AG08395 (cell line): ENCODE measurements around the gene MINAR1.

Source experiments
- DNase-seq: peaks from one replicate; pipeline ENCODE4 v3.0.0; 2012; ENCODE audit warnings: mixed read lengths, low spot score

MINAR1 gene

DNA sequence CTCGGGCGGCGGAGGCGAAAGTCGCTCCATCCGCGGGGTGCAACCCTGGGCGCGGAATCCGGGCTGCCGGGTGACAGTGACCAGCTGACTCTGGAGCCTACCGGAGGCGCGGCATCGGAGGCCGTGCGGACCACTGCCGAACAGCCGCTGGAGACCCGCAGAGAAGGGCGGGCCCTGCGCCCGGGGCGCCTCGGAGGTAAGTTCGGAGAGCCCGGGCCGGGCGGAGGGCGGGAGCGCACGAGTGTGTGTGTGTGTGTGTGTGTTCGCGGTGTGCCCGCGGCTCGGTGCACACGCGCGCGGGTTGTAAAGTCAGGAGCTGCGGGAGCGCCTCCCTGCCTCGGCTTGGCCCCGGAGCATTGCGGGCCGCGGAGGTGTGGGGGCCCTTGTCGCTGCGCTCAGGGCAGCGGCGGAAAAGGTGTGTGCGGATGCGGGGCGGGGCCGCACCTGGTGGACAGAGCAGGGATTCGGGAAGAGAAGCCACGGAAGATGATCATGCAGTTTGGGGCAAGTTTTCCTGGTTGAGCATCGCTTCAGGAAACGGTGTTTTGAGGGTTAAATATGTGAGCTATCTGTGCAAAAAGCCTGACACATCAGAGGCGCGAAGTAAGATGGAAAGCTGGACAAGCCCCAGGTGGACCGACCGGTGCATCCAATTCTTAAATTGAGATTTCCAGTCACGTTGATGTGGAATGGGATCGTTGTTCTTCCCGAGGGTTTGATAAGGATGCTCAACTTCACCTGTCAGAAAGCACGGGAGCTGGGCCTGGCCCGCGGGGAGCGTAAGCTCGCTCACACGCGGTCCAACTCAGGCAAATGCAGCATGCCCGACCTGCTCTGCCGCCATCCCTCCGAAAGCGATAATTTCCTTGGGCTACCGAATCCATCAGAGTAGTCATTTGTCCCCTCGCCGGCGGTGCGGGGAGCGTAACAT is 474 bp downstream of the MINAR1 start:
- DNase-seq: no peak

DNA sequence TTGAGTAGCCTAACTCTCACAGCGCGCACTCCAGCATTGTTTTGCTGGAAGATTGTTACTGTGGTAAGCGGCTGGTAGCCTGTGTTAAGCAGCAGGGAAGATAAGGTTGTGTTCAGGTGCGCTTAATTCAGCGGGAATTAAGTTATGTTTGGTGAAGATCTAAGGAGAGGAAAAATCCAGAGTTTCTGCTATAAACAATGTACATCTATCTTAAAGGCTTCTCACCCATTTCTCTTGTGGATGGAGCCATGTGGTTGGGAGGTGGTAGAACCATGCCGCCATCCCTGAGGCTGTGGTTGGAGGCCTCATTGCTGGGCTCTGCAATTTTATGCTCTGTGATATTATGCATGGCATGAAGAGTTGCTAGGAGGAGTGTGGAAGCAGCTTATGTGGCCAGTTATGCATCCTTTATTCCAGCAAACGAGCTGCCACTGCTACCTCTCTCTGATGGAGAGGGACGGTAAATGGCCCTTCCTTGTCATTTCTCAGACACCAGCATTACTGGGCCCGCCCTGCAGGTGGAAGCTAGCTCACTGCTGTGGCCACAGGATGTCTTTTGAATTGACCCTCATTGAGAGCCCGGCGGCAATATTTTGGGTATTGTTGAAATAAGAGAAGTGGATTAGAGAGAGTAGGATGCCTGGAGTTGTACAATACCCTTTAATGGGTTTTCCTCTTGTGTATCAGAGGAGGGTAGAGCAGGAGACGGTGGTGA is 1.3 kb downstream of the MINAR1 start:
- DNase-seq: no peak

DNA sequence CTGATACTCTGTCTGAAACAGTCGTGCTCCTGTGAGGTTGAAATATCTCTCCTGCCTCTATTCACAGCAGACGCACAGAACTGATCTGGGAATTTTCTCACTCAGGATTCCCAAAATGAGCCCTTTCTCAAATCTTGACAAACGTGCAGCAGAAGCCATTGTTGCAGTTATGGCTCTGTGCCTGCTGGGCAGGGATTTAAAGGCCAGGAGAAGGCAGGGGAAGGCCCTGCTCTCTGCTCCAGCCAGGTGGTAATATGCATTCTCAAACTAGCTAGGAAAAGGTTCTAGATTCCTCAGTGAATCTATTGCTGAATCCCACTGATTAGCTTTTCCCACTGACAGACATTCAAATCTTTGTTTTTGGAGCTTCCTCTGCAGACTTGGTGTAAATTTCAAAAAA is 2.2 kb downstream of the MINAR1 start:
- no peak for DNase-seq

DNA sequence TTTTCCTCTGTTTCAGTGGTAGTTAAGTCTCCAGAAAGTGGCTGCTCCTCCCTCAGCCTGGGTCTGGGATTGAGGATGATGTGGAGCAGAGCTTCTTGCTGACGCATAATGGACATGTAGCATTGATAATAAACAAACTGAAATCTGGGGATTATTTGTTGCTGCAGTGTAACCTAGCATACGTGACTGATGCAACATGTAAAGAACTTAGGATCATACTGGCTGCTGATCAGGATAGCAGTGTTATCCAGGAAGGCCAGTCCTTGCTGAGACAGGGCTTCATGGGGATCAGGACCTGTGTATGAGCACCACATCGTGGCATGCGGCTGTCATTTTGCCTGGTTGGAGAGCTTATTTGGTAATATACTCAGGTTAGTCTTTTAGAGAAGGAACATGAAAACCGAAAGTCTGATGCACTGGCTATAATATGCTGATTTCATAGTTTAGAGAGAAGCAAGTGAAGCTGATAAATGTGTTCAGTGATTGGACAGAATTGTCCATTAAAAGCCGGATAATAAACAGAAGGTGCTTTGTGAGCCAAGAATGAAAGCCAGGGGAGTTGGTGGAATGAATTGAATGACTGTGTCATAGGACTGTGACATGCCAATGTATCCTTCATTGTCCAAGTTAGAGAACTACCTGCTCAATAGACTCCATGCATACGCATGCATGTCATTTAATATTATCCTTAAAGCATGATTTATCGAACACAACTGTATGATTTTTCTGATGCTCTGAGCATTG is 4.1 kb downstream of the MINAR1 start:
- DNase-seq: no peak

DNA sequence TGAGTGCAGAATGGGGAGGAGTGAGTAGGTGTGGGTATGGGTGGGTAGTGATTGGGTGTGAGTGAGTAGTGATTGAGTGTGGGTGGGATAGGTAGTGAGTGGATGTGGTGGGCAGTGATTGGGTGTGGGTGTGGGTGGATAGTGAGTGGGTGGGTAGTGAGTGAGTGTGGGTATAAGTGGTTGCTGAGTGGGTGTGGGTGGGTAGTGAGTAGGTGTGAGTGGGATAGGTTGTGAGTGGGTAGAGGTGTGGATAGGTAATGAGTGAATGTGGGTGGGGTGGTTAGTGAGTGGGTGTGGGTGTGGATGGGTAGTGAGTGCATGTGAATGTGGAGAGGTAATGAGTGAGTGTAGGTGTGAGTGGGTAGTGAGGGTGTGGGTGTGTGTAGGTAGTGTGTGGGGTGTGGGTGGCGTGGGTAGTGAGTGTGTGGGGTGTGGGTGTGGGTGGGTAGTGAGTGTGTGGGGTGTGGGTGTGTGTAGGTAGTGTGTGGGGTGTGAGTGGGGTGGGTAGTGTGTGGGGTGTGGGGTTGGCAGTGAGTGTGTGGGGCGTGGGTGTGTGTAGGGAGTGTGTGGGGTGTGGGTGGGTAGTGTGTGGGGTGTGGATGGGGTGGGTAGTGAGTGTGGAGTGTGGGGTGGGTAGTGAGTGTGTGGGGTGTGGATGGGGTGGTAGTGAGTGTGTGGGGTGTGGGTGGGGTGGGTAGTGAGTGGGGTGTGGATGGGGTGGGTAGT is 5.3 kb downstream of the MINAR1 start:
- no peak for DNase-seq

DNA sequence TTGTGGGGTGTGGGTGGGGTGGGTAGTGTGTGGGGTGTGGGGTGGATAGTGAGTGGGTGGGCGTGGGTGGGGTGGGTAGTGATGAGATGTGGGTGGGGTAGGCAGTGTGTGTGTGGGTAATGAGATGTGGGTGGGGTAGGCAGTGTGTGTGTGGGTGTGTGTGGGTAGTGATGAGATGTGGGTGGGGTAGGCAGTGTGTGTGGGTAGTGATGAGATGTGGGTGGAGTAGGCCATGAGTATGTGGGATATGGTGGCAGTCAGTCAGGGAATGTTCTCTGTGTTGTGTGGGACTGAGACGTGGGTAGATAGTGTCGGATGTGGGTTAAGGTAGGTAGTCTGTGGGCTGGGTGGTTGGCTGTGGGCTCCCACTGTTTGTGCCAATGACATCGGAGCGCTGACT is 7.1 kb downstream of the MINAR1 start:
- DNase-seq: no peak

DNA sequence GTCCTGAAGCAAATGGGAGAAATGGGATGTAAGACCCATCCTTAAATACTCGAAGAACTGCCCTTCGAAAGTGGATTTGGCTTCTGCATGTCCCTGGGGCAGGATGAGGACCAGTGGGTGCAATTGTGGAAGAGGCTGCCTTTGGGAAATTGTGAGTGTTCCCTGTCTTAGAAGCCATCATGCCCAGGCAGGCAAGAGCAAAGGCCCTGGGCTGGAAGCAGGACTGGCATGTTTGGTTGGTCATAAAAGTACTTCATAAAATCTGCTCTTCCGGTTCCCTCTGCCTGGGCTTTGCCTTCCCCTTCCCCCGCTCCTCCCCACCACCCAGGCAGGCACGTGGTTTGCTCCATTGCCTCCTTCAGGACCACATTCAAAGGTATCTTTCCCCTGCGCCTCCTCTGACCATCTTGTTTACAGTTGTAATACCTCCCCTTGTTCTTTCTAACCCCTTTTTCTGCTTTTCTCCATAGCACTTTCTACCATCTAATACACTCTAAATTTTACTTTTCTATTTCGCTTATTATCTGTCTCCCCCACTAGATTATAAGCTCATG is 8.3 kb downstream of the MINAR1 start:
- no peak for DNase-seq

DNA sequence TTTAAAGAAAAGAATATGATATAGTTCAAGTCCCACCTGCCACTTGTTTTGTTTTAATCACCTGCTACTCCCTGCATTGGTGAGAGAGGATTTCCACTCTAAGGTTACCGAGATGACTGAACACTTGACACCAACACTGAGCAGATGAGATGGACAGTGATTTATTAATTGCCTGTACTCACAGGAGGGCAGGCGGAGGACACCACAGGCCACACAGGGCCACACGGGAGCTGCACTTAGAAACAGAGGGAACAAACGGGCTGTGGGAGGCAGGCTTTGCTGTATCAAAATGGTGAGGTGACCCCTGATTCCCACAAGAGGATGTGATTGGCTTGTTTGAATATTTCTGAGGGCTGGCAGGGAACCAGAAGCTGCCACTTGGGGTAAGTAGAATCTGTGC is 10.8 kb downstream of the MINAR1 start:
- no peak for DNase-seq

DNA sequence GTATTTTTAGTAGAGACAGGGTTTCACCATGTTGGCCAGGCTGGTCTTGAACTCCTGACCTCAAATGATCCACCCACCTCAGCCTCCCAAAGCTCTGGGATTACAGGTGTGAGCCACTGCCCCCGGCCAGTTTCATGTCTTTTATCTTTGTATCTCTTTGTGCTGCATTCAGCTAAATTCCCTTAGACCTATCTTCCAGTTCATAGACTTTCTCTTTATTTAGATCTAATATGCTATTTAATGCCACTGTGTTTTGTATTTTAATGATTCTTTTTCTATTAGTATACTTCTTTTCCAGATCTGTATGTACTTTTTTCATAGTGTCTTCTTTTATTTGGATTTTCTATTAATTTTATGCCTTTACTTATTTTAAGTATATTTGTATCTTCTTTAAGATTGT is 14.9 kb downstream of the MINAR1 start:
- DNase-seq: no peak

DNA sequence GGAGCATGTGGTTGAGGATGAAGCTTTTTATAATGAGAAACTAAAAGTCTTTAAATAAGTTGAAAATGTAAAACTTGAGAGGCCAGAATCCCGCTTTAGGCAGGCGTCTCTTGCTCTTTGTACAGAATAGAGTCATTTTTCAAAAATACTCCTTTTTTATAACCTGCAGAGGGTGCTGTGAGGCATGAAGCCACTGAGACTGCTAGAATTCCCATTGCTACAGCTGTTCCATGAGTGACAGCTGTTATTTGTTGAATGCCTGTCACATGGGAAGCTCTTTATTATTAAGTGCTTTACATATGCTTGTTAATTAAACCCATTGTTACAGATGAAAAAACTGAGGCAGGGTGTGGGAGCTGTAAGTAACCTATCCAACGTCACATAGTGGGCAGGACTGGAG is 18.5 kb downstream of the MINAR1 start:
- DNase-seq: no peak

DNA sequence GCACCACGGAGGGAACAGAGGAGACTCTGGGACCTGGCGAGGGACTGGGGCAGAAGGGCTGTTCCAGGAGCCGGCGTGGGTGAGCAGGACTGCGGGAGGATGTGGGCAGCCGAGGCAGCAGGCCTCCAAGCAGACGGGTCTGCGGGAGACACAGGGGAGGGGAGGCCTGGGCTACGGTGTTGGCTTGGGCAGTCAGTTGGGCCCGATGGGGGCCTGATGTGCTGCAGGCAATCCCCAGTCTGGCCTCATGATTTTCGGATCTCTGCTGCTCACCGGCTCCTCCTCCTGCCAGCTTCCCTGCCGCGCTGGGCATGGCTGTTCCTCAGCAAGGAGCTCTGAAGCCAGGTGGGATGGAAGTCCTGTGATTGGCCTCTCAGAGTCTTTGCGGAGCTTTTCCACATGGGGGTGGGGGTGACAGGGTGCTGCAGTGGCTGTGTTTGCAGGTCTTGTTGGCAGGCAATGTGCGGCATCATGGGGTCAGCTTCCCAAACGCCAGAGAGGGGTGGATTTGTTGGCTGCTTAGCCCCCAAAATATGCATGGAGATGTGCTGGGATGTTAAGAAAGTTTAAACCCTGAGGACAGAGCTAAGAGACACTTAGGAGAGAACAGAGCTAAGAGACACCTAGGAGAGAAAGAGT is 19.3 kb downstream of the MINAR1 start:
- no peak for DNase-seq

DNA sequence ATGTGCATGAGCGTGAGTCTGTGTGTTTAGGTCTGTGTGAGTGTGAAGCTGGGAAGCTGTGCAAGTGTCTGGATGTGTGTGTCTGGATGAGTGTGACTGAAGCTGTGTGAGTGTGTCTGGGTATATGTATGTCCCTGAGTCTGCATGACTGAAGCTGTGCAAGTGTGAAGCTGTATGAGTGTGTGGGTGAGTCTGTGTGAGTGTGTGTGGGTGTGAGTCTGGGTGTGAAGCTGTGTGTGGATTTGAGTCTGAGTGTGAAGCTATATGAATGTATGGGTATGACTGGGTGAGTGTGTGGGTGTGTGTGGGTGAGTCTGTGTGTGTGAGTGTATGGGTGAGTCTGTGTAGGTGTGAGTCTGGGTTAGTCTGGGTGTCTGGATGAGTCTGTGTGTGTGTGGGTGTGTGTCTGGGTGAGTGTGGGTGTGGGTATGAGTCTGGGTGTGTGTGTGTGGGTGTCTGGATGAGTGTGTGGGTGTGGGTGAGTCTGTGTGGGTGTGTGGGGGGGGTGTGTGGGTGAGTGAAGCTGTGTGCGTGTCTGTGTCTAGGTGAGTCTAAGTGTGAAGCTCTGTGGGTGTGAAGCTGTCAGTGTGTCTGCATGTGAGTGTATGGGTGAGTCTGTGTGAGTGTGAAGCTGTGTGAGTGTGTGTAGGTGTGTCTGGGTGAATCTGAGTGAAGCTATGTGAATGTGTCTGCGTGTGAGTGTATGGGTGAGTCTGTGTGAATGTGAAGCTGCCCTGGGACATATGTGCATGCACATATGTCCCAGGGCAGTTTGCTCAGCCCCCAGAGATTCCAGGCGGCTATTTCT is 20.3 kb downstream of the MINAR1 start:
- DNase-seq: no peak

DNA sequence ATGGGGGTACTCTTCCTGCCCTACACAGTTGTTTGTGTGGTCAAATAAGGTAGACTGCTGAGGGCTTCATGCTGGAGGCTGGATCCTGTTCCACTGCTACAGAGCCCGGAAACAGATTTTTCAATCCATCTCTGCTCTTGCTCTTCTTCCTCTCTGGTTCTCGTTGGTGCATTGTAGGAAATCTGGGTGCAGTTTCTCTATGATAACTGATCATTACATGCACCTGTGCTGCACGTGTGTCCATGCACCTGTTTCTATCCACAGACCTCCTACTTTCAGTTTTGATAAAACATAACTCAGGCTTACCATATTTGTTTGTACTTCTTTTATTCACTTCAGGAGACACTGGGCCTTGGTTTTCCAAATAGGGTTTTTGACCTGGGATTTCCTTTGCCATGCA is 21.3 kb downstream of the MINAR1 start:
- no peak for DNase-seq

DNA sequence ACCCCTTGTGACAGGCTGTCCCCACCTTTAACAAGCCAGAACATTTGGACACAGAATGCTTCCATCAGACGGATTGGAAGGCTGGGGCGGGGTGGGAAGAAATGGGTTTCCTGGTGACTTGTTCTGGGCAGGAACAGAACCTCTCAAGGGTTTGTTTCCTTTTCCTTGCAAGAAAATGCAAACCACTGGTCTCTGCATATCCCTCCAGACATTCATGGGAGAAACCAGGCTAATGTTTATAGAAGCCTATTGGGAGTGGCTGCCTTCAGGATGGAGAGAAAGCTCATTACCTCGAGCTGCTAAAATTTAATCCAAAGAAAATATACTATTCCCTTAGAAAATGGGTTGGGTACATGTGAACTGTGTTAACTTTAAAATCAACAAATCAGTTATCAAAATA is 21.9 kb downstream of the MINAR1 start:
- no peak for DNase-seq

DNA sequence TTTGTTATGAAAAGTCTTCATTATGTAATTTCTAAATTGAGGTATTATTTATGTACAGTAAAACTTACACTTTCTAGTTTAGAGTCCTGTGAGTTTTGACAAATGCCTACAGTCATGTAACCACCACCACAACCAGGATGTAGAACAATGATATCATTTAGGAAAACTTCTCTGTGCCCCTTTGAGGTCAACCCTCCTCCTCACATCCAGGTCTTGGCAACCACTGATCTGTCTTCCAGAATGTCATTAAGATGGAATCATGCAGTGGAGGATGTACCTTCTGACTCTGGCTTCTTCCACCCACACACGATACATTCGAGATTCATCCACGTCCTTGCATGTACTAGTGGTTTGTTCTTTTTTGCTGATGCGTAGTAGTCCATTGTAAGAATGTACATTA is 23.2 kb downstream of the MINAR1 start:
- no peak for DNase-seq

DNA sequence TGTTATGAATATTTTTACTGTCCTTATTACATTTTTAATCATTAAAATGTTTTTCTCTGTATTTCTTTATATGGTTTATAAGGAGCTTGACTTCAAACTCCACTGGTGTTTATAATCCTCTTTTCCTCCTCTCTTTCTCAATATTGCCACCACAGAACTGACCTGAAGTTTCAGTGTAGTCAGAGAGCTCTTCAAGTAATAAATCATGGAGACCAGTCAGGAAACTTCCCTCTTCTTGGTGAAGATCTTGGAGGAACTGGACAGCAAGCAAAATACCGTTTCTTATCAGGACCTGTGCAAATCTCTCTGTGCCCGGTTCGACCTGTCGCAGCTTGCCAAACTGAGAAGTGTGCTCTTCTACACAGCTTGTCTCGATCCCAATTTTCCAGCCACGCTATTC is 23.8 kb downstream of the MINAR1 start:
- no peak for DNase-seq

DNA sequence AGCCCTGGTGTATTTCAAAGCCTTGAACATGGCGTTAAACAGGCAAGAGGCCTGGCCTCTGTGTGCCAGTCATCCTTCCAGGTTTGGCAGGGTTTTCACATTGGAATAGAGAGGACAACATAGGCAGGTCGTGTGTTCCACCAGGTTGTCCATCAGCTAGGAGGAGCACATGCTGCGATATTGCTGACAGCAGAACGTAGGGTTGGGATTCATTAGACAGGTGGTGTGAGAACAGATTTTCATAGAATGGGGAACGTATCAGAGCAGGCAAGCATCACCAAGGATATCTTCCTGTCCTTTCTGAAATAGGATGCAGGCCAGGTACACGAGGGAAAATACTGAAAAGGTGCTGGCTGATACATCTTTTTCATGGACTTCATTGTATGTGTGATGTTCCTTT is 26.4 kb downstream of the MINAR1 start:
- DNase-seq: no peak

DNA sequence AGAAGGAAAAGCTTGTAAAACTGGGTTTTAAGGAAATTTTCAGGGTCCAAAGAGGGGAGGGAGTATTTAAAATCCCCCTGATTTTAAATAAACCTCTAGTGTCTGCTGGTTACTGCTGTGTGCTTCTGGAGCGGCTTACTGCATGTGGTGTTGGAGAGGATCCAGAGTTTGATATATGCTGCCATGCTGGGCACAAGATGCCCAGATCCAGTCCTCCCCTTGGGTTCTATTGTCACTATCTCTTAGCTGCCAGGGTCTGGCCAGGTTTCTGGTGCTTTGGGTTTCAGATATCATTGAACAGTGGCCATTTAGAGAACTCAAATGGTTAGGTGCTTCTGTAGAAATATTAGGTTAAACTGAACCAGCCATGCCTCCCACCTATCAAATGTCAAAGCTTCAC is 27.5 kb downstream of the MINAR1 start:
- no peak for DNase-seq

DNA sequence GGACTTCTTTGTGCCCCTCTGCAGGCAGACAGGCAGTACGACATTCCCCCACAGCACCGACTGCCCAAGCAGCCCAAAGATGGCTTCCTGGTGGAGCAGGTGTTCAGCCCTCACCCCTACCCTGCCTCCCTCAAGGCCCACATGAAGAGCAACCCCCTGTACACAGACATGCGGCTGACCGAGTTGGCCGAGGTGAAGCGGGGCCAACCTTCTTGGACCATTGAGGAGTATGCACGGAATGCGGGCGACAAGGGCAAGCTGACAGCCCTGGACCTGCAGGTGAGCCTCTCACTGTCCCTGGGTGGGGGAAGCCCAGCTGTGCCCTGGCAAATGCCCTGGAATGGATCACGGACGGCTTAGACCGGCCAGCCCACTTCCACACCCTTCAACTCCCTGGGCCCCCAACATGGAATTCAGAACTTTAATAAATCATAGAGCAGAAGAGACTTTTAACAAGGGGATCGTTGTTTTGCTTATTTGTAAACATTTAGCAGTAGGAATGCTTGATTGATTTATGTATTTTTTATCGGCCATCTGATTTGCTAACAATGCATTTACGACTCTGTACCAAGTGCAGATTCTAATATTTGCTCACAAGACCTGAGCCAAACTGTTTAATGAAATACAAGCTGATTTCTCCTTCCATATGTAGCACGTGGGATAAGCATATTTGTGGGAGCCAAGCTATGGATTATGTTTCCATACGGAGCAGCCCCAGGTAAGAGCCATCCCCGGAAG is 31.1 kb downstream of the MINAR1 start:
- no peak for DNase-seq

DNA sequence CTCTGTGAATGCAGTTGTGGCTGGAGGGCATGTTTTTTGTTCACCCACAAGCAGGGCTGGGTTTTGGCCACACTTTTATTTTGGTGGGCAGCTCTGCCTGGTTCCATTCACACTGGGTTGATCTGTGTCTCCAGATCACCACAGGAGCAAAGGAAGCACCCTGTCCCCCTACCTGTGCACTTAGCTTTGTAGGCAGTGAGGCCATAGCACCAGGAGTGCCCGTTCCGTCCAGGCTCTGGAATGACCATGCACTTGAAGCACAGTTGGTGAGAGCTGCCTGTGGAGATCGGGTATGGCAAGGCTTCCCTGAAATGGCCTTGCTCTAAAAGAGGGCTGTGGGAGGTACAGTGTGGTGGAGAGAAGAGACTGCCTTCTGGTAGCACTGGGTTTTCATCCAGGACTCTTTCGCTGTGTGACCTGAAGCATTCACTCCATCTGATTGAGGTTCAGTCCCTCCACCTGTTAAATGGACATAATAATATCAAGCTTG is 31.7 kb downstream of the MINAR1 start:
- DNase-seq: no peak
